Liver (tissue), 9 donors: Measurements from ENCODE around the gene DACH1. TPM values are rescaled to one million over a fixed set of nuclear protein-coding genes. Genes with fewer than 3 reads are reported as not detected.

Source experiments
- DNase-seq: peaks from one replicate; pipeline ENCODE4 v3.0.0-alpha.2; 2017; ENCODE audit warnings: low spot score
- H3K27ac ChIP-seq, 2 donors: one replicate each; pipeline ENCODE4 v1.7.0; 2013; ENCODE audit warnings: inconsistent platforms in 2 of 2, low read length in 2 of 2, control low read depth in 1 of 2, low read depth in 1 of 2, mild to moderate bottlenecking in 1 of 2
- H3K27me3 ChIP-seq, 4 donors: one replicate each; pipeline versions ENCODE4 v1.6.1 to v1.7.0; 2013; ENCODE audit warnings: low read length in 3 of 4, inconsistent platforms in 1 of 4, mild to moderate bottlenecking in 1 of 4, moderate library complexity in 1 of 4; ENCODE audit not compliant: control insufficient read depth in 4 of 4, insufficient read depth in 4 of 4
- H3K36me3 ChIP-seq, 4 donors: one replicate each; pipeline versions ENCODE4 v1.6.1 to v1.7.0; 2013; ENCODE audit warnings: low read length in 3 of 4, mild to moderate bottlenecking in 3 of 4, low read depth in 1 of 4, moderate library complexity in 1 of 4; ENCODE audit not compliant: control insufficient read depth in 4 of 4, insufficient read depth in 3 of 4
- H3K4me1 ChIP-seq, 4 donors: one replicate each; pipeline versions ENCODE4 v1.6.1 to v1.7.0; 2013; ENCODE audit warnings: low read length in 3 of 4, mild to moderate bottlenecking in 3 of 4, moderate library complexity in 1 of 4; ENCODE audit not compliant: control insufficient read depth in 4 of 4, insufficient read depth in 4 of 4
- H3K4me3 ChIP-seq, 3 donors: one replicate each; pipeline versions ENCODE4 v1.6.1 to v1.7.0; 2013; ENCODE audit warnings: low read length in 3 of 3, control low read depth in 1 of 3, low read depth in 1 of 3, mild to moderate bottlenecking in 1 of 3
- H3K9ac ChIP-seq, 2 donors: one replicate each; pipeline ENCODE4 v1.7.0; 2013; ENCODE audit warnings: low read length in 2 of 2, mild to moderate bottlenecking in 2 of 2, moderate library complexity in 2 of 2, control low read depth in 1 of 2, low read depth in 1 of 2
- H3K9me3 ChIP-seq, 4 donors: one replicate each; pipeline versions ENCODE4 v1.6.1 to v1.7.0; 2013; ENCODE audit warnings: low read length in 3 of 4; ENCODE audit not compliant: control insufficient read depth in 4 of 4
- ATF3 ChIP-seq: IDR thresholded peaks from 2 replicates; pipeline ENCODE4 v1.6.1; 2016; ENCODE audit warnings: antibody characterized with exemption
- CTCF ChIP-seq: fragments of 150-350 bp; IDR thresholded peaks from 2 replicates; pipeline ENCODE4 v1.5.1; 2017; ENCODE audit warnings: improper control_type of control experiment, low read depth, low read length; ENCODE audit not compliant: missing input control
- EGR1 ChIP-seq, 2 donors: IDR thresholded peaks; 2 replicates each; pipeline ENCODE4 v1.6.1; 2016 to 2018; ENCODE audit warnings: antibody characterized with exemption in 2 of 2, low read depth in 2 of 2
- FOXA1 ChIP-seq: IDR thresholded peaks from 2 replicates; pipeline ENCODE4 v1.6.1; 2016; ENCODE audit warnings: antibody characterized with exemption
- FOXA2 ChIP-seq: IDR thresholded peaks from 2 replicates; pipeline ENCODE4 v1.6.1; 2016; ENCODE audit warnings: antibody characterized with exemption
- GABPA ChIP-seq, 2 donors: IDR thresholded peaks in 1 of 2; conservative IDR thresholded peaks in 1 of 2; 2 replicates each; pipeline ENCODE4 v1.6.1; 2016; ENCODE audit warnings: antibody characterized with exemption in 2 of 2, mild to moderate bottlenecking in 1 of 2, moderate library complexity in 1 of 2
- HNF4A ChIP-seq, 2 donors: conservative IDR thresholded peaks; 2 replicates each; pipeline ENCODE4 v1.6.1; 2016; ENCODE audit warnings: antibody characterized with exemption in 2 of 2, mild to moderate bottlenecking in 2 of 2
- HNF4G ChIP-seq: IDR thresholded peaks from 2 replicates; pipeline ENCODE4 v1.6.1; 2016; ENCODE audit warnings: antibody characterized with exemption
- JUND ChIP-seq, 2 donors: IDR thresholded peaks; 2 replicates each; pipeline ENCODE4 v1.6.1; 2016; ENCODE audit warnings: antibody characterized with exemption in 2 of 2
- MAX ChIP-seq: IDR thresholded peaks from 2 replicates; pipeline ENCODE4 v1.6.1; 2016; ENCODE audit warnings: antibody characterized with exemption
- NR2F2 ChIP-seq: IDR thresholded peaks from 2 replicates; pipeline ENCODE4 v1.6.1; 2016; ENCODE audit warnings: antibody characterized with exemption
- RAD21 ChIP-seq, 2 donors: IDR thresholded peaks; 2 replicates each; pipeline ENCODE4 v1.6.1; 2016; ENCODE audit warnings: antibody characterized with exemption in 2 of 2, mild to moderate bottlenecking in 2 of 2
- RXRA ChIP-seq, 2 donors: IDR thresholded peaks; 2 replicates each; pipeline ENCODE4 v1.6.1; 2017 to 2018; ENCODE audit warnings: antibody characterized with exemption in 2 of 2, mild to moderate bottlenecking in 1 of 2
- TAF1 ChIP-seq: conservative IDR thresholded peaks from 2 replicates; pipeline ENCODE4 v1.6.1; 2016; ENCODE audit warnings: antibody characterized with exemption, mild to moderate bottlenecking
- YY1 ChIP-seq: IDR thresholded peaks from 2 replicates; pipeline ENCODE4 v1.6.1; 2016; ENCODE audit warnings: antibody characterized with exemption, mild to moderate bottlenecking
- ZBTB33 ChIP-seq: IDR thresholded peaks from 2 replicates; pipeline ENCODE4 v1.6.1; 2016; ENCODE audit warnings: antibody characterized with exemption
- WGBS: extraction: QIAGEN DNeasy Blood & Tissue Kit; methylation state at CpG from one replicate; pipeline ENCODE4 v1.1.7; 2013; 5-methylcytosine and 5-hydroxymethylcytosine counted together
- polyA plus RNA-seq, 2 donors: library from polyadenylated mRNA; stranded (reverse) in 1 of 2; unstranded in 1 of 2; fragments of 200-250 nt in 1 of 2; fragments of >200 nt in 1 of 2; fragmentation: Nextera tagmentation in 1 of 2; extraction: Ambion mirVana in 1 of 2; gene quantifications; one replicate each; pipeline versions ENCODE4 v1.2.1 to v1.2.3, GENCODE V29; 2013 to 2015
- total RNA-seq, 2 donors: library from RNA; depleted of rRNA; stranded (reverse); fragments of >200 nt; gene quantifications; one replicate each; pipeline ENCODE4 v1.2.3, GENCODE V29; 2014
- TF ChIP-seq, protein P1 (sequence below): IDR thresholded peaks from 2 replicates; pipeline ENCODE4 v1.6.1; 2016; ENCODE audit warnings: antibody characterized with exemption, mild to moderate bottlenecking
- donor health status: healthy.
- donor health status: healthy.
- donor health status: healthy.
- donor health status: healthy.
- donor health status: healthy.

Gene DACH1
- total and polyA plus RNA-seq, 4 donors: 0.28 to 1.9 (median 0.77) TPM

DNA sequence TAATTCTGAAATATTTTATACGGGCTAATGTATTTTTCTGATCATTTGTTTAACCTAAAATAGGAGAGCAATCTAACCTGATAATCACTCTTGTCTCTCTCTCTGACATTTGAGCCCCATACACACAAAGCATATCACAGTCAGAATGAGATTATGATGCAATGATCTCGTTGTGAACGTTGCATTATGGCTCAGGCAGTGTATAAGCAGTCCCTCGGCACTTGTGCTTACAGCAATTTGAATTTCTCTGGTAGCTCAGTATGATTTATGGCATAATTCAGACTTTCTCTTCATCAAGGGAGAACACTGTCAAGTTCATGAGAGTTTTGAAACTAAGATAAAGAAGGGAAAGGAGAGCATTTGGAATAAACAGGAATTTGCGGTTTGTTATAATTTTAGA lies 256.1 kb downstream of the DACH1 start:
- WGBS: 35% methylated on average over 5 of the region's 5 CpGs
- DNase-seq: no peak
- no peak for TF ChIP-seq FOXA2
- no peak for TF ChIP-seq YY1
- TF ChIP-seq TAF1: no peak
- TF ChIP-seq, protein P1, sequence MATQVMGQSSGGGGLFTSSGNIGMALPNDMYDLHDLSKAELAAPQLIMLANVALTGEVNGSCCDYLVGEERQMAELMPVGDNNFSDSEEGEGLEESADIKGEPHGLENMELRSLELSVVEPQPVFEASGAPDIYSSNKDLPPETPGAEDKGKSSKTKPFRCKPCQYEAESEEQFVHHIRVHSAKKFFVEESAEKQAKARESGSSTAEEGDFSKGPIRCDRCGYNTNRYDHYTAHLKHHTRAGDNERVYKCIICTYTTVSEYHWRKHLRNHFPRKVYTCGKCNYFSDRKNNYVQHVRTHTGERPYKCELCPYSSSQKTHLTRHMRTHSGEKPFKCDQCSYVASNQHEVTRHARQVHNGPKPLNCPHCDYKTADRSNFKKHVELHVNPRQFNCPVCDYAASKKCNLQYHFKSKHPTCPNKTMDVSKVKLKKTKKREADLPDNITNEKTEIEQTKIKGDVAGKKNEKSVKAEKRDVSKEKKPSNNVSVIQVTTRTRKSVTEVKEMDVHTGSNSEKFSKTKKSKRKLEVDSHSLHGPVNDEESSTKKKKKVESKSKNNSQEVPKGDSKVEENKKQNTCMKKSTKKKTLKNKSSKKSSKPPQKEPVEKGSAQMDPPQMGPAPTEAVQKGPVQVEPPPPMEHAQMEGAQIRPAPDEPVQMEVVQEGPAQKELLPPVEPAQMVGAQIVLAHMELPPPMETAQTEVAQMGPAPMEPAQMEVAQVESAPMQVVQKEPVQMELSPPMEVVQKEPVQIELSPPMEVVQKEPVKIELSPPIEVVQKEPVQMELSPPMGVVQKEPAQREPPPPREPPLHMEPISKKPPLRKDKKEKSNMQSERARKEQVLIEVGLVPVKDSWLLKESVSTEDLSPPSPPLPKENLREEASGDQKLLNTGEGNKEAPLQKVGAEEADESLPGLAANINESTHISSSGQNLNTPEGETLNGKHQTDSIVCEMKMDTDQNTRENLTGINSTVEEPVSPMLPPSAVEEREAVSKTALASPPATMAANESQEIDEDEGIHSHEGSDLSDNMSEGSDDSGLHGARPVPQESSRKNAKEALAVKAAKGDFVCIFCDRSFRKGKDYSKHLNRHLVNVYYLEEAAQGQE: no peak
- TF ChIP-seq FOXA1: no peak
- no peak for TF ChIP-seq RXRA (IDR thresholded peaks at IDR 0.05)
- no peak for TF ChIP-seq NR2F2
- no peak for TF ChIP-seq EGR1 (IDR thresholded peaks at IDR 0.05; ENCODE audit: low read depth in 2 of 2)
- no peak for TF ChIP-seq ATF3
- no peak for TF ChIP-seq HNF4G
- TF ChIP-seq MAX: no peak
- no peak for TF ChIP-seq GABPA (IDR thresholded peaks at IDR 0.05 in 1 of 2, conservative IDR thresholded peaks at IDR 0.05 in 1 of 2)
- TF ChIP-seq CTCF: no peak
- TF ChIP-seq HNF4A (conservative IDR thresholded peaks at IDR 0.05): no peak
- TF ChIP-seq ZBTB33: no peak
- no peak for TF ChIP-seq JUND (IDR thresholded peaks at IDR 0.05)
- TF ChIP-seq RAD21 (IDR thresholded peaks at IDR 0.05): no peak

DNA sequence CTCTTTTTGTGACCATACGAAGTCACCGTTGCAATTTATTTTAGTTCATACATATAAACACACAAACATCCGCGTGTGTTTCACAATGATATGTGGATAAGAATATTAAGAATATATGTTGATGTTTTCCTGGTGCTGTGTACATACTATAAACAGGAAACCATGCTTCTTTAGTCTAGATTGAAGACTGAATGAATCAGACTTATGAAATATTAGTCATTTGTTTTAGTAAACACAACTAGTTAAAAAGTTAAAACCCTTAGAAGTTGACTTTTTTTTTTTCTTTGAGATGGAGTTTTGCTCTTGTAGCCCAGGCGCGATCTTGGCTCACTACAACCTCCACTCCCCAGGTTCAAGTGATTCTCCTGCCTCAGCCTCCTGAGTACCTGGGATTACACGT lies 257.7 kb downstream of the DACH1 start:
- WGBS: 84% methylated on average over 7 of the region's 7 CpGs
- TF ChIP-seq JUND (IDR thresholded peaks at IDR 0.05): no peak
- TF ChIP-seq, protein P1: no peak
- TF ChIP-seq MAX: no peak
- no peak for TF ChIP-seq ATF3
- TF ChIP-seq TAF1: no peak
- TF ChIP-seq GABPA (IDR thresholded peaks at IDR 0.05 in 1 of 2, conservative IDR thresholded peaks at IDR 0.05 in 1 of 2): no peak
- no peak for TF ChIP-seq FOXA1
- no peak for TF ChIP-seq HNF4A (conservative IDR thresholded peaks at IDR 0.05)
- no peak for TF ChIP-seq RAD21 (IDR thresholded peaks at IDR 0.05)
- TF ChIP-seq ZBTB33: no peak
- TF ChIP-seq RXRA (IDR thresholded peaks at IDR 0.05): no peak

More for the DNA sequence above, 256.1 kb downstream of the DACH1 start:
- Histone ChIP-seq H3K27me3 (peaks cover 0 to 3% (median 0%) of the 10 kb centered on the region in 4 donors), H3K9me3 (no peaks in the 10 kb centered on the region), H3K4me3 (no peak overlapping the region), H3K36me3 (no peaks in the 10 kb centered on the region), H3K27ac (no peak overlapping the region), H3K9ac (no peak overlapping the region), H3K4me1 (no peaks in the 10 kb centered on the region)

More for the DNA sequence above, 257.7 kb downstream of the DACH1 start:
- H3K9me3 ChIP-seq: no peaks in the 10 kb centered on the region
- H3K9ac ChIP-seq: no peak overlapping the region
- no peaks in the 10 kb centered on the region for H3K4me1 ChIP-seq
- H3K27ac ChIP-seq: no peak overlapping the region
- DNase-seq: no peak
- H3K4me3 ChIP-seq: no peak overlapping the region
- H3K27me3 ChIP-seq: peaks cover 0 to 3% (median 0%) of the 10 kb centered on the region in 4 donors
- H3K36me3 ChIP-seq: no peaks in the 10 kb centered on the region
